ENCODE measurements around the gene SPG11. TPM values are rescaled to one million over a fixed set of nuclear protein-coding genes. Genes with fewer than 3 reads are reported as not detected.
"Not testable (repeated sequence)": the region's sequence is repeated elsewhere in the genome, so short reads cannot be mapped to it uniquely, and the experiment has no call there.

Gene SPG11
- total and polyA plus RNA-seq, 10 of the 15 experiments (the other 5 are each of a cell fraction or from before 2014, with no cell fraction given), result 22.1 to 85.1 (median 47.2) TPM

DNA sequence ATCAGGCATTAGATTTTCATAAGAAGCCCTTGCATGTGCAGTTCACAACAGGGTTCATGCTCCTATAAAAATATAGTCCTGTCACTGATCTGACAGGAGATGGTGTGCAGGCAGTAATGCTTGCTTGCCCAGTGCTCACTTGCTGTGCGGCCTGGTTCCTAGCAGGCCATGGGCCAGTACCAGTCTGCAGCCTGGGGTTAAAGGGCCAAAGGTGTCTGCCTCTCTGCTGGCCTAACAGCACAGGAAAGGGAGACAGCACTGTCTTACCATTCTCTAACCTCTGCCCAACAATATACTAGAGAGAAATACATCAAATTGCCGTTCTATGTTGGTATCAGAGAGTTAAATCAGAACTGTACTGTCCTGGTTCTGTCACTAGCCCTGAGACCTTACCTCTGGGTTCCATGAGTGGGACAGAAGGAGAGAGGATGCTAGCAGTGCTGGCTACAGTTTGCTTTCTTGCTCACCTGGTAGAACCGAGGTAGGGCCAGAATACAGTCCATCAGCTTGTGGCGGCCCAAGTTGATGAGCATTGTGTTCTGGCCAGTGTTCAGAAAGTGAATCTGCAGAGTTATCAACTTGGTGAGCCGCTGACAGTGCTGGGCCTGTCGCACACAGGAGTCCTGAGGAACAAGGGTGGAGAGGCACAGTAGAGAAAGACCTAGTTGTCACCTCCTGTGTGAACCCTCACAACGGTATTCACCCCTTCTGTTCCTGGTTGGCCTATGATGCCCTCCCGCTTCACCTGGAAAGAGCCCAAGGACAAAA, 97.9 kb downstream of the SPG11 start:
- BruUV-seq (replicated peaks), result no TSS peak
- peaks cover 19 to 32% of the 10 kb centered on the region in 2 experiments for H3K36me3 ChIP-seq (ENCODE audit: control insufficient read depth in 2 of 2, insufficient read depth in 2 of 2, low read length in 1 of 2)
- ChIA-PET POLR2A (interaction anchor here (0.6 kb wide), 1 partner anchor 19 kb away, joined by 10 read pairs; no protein-coding TSS in a partner anchor), SMC1A (ENCODE audit: uncharacterized antibody, unreplicated experiment) (no interaction called here), CTCF (no interaction called here), RAD21 (ENCODE audit: unreplicated experiment) (no interaction called here)
- no peak overlapping the region for H3K4me3 ChIP-seq
- no peak overlapping the region for H3K9ac ChIP-seq (ENCODE audit: control insufficient read depth, insufficient read depth, low read length)
- FAIRE-seq (no peak), DNase-seq (ENCODE audit: low read depth, low spot score) (no peak), ATAC-seq (no peak)
- H3K27me3 ChIP-seq (replicated peaks in 1 of 2; ENCODE audit: control insufficient read depth in 2 of 2, insufficient read depth in 2 of 2, low read length in 1 of 2), result no peaks in the 10 kb centered on the region
- H3K4me2 ChIP-seq (ENCODE audit: control insufficient read depth, insufficient read depth), result no peak overlapping the region
- in situ Hi-C loops (cut with MboI) (no loop called here), intact Hi-C loops (cut with micrococcal nuclease; ENCODE audit: unreplicated experiment) (no loop called here)
- peaks cover 9% of the 10 kb centered on the region; the same call in 2 of the 3 replicates for H3K9me3 ChIP-seq (replicated peaks; ENCODE audit: control insufficient read depth, insufficient read depth, low read length)
- no peaks in the 10 kb centered on the region for H3K4me1 ChIP-seq (ENCODE audit: control insufficient read depth, insufficient read depth, low read length)
- H3K79me2 ChIP-seq (ENCODE audit: control insufficient read depth, insufficient read depth, low read length), result no peaks in the 10 kb centered on the region
- H4K20me1 ChIP-seq (ENCODE audit: control insufficient read depth, insufficient read depth), result no peaks in the 10 kb centered on the region; the same call in 1 of the 2 replicates
- H3K27ac ChIP-seq (ENCODE audit: control insufficient read depth, insufficient read depth), result no peak overlapping the region
- TF ChIP-seq POLR2A (IDR thresholded peaks at IDR 0.05; ENCODE audit: low read depth, low read length) (0 out of 2 replicates have a peak, but pooled peaks have one; percentile 58), MTA3 (IDR thresholded peaks at IDR 0.05; ENCODE audit: borderline replicate concordance, low read length) (no peak)
- H2AFZ ChIP-seq (ENCODE audit: control insufficient read depth, low read depth, low read length), result no peak overlapping the region
- WGBS (ENCODE audit: insufficient coverage, insufficient replicate concordance, low lambda C conversion rate, missing lambda C conversion rate), result 99% methylated on average over 8 of the region's 8 CpGs

DNA sequence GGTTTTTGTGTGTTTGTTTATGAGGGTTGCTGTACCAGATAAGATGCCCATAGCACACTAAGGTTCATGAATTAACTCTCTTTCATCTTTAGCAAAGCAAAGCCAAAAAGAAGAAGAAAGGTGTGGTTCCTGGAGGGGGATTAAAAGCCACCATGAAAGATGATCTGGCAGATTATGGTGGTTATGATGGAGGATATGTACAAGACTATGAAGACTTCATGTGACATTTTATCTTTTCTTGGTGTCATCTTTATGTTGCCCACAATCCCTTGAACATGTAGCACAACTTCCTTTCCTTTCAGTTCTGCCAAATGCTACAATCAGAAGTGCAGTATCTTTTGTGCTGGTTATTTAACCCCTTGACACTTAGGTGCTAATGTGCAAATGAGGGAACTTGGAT, 102.5 kb downstream of the SPG11 start:
- H3K4me3 ChIP-seq; H4K20me1 ChIP-seq (ENCODE audit: control insufficient read depth, insufficient read depth); BruUV-seq (replicated peaks); intact Hi-C loops (cut with micrococcal nuclease; ENCODE audit: unreplicated experiment); FAIRE-seq; H3K9ac ChIP-seq (ENCODE audit: control insufficient read depth, insufficient read depth, low read length); ATAC-seq; H3K79me2 ChIP-seq (ENCODE audit: control insufficient read depth, insufficient read depth, low read length); H3K9me3 ChIP-seq (replicated peaks; ENCODE audit: control insufficient read depth, insufficient read depth, low read length); POLR2A ChIA-PET; CTCF ChIA-PET; H2AFZ ChIP-seq (ENCODE audit: control insufficient read depth, low read depth, low read length); H3K4me1 ChIP-seq (ENCODE audit: control insufficient read depth, insufficient read depth, low read length); H3K27ac ChIP-seq (ENCODE audit: control insufficient read depth, insufficient read depth); DNase-seq (ENCODE audit: low read depth, low spot score); in situ Hi-C loops (cut with MboI); H3K27me3 ChIP-seq (replicated peaks in 1 of 2; ENCODE audit: control insufficient read depth in 2 of 2, insufficient read depth in 2 of 2, low read length in 1 of 2); H3K4me2 ChIP-seq (ENCODE audit: control insufficient read depth, insufficient read depth): not testable (repeated sequence)
- SMC1A ChIA-PET (ENCODE audit: uncharacterized antibody, unreplicated experiment), result interaction anchor here (1.1 to 1.6 kb wide), 2 partner anchors 8 to 175 kb away, joined by 3 to 4 read pairs; partner anchors contain the start of gene TRIM69
- RAD21 ChIA-PET (ENCODE audit: unreplicated experiment), result interaction anchor here (1.1 kb wide), 1 partner anchor 235 kb away, joined by 3 read pairs; no protein-coding TSS in a partner anchor
- peaks cover 18 to 33% of the 10 kb centered on the region in 2 experiments for H3K36me3 ChIP-seq (ENCODE audit: control insufficient read depth in 2 of 2, insufficient read depth in 2 of 2, low read length in 1 of 2)
